SH-SY5Y (cell line): ENCODE data around the gene TMED4.

Experiments
- GATA2 ChIP-seq: IDR thresholded peaks from 2 replicates; pipeline ENCODE4 v1.6.1; 2011; ENCODE audit warnings: mild to moderate bottlenecking, low read depth, low read length
- GATA3 ChIP-seq: IDR thresholded peaks from 2 replicates; pipeline ENCODE4 v1.6.1; 2011; ENCODE audit warnings: low read depth, mild to moderate bottlenecking, low read length, moderate library complexity

GRCh38 chr7:44626620-44627019 lies 44.6 kb upstream of the TMED4 start:
- TF ChIP-seq GATA3: no peak
- no peak for TF ChIP-seq GATA2
